ENCODE measurements around the gene OR8D1.

OR8D1 gene

GRCh38 chr11:124297921-124298320 lies 15.8 kb downstream of the OR8D1 start:
- peak; percentile 6 to 85 for DNase-seq (ENCODE audit: low read depth in 2 of 2)
- H3K4me3 ChIP-seq (replicated peaks in 1 of 2; ENCODE audit: low read depth in 2 of 2, low read length in 2 of 2): no peak overlapping the region
- TF ChIP-seq, protein P1, sequence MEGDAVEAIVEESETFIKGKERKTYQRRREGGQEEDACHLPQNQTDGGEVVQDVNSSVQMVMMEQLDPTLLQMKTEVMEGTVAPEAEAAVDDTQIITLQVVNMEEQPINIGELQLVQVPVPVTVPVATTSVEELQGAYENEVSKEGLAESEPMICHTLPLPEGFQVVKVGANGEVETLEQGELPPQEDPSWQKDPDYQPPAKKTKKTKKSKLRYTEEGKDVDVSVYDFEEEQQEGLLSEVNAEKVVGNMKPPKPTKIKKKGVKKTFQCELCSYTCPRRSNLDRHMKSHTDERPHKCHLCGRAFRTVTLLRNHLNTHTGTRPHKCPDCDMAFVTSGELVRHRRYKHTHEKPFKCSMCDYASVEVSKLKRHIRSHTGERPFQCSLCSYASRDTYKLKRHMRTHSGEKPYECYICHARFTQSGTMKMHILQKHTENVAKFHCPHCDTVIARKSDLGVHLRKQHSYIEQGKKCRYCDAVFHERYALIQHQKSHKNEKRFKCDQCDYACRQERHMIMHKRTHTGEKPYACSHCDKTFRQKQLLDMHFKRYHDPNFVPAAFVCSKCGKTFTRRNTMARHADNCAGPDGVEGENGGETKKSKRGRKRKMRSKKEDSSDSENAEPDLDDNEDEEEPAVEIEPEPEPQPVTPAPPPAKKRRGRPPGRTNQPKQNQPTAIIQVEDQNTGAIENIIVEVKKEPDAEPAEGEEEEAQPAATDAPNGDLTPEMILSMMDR (IDR thresholded peaks at IDR 0.05; ENCODE audit: low read depth, low read length): no peak

GRCh38 chr11:124296016-124296415 lies 17.7 kb downstream of the OR8D1 start:
- H3K4me3 ChIP-seq (replicated peaks in 1 of 2; ENCODE audit: low read depth in 2 of 2, low read length in 2 of 2): no peak overlapping the region
- DNase-seq (ENCODE audit: low read depth in 2 of 2): no peak
- TF ChIP-seq, protein P1 (IDR thresholded peaks at IDR 0.05; ENCODE audit: low read depth, low read length): no peak

- TF ChIP-seq, protein P1 (IDR thresholded peaks at IDR 0.05; ENCODE audit: low read depth, low read length): no peak
- H3K4me3 ChIP-seq (replicated peaks in 1 of 2; ENCODE audit: low read depth in 2 of 2, low read length in 2 of 2): no peak overlapping the region
- DNase-seq (ENCODE audit: low read depth in 2 of 2): no peak
Observed at GRCh38 chr11:124294687-124295086, 19.1 kb downstream of the OR8D1 start.

DNA sequence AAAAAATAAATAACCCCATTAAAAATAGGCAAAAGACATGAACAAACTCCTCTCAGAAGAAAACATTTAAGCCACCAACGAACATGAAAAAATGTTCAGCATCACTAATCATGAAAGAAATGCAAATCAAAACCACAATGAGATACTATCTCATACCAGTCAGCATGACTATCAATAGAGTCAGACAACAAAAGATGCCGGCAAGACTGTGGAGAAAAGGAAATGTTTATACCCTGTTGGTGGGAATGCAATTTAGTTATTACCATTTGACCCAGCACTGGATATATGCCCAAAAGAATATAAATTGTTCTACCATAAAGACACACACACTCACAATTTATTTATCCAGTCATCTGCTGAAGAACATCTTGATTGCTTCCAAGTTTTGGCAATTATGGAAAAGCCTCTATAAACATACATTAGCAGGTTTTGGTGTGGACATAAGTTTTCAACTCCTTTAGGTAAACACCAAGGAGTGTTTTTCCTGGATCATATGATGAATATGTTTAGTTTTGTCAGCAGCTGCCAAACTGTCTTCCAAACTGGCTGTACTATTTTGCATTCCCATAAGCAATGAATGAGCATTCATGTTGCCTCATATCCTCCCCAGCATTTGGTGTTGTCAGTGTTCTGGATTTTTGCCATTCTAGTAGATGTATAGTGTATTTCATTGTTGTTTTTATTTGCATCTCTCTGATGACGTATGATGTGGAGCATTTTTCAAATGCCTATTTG lies 28.0 kb downstream of the OR8D1 start:
- TF ChIP-seq, protein P1 (IDR thresholded peaks at IDR 0.05; ENCODE audit: low read depth, low read length): no peak
- H3K4me3 ChIP-seq (replicated peaks in 1 of 2; ENCODE audit: low read depth in 2 of 2, low read length in 2 of 2): no peak overlapping the region
- DNase-seq (ENCODE audit: low read depth in 2 of 2): peak; percentile 75 to 98

DNA sequence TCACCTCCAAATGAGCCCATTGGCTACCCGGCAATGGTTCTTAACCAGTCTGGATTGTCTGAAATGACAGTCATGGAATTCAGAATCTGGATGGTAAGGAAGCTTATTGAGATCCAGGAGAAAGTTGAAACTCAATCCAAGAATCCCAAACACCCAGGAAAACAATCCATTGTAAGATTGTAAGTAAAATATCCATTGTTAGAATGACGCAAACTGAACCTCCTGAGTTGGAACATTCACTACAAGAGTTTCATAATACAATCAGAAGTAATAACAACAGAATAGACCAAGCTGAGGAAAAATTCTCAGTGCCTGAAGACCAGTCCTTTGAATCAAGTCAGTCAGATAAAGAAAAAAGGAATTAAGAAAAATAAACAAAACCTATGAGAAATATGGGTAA lies 35.5 kb downstream of the OR8D1 start:
- DNase-seq (ENCODE audit: low read depth in 2 of 2): peak; percentile 15 to 85
- no peak overlapping the region for H3K4me3 ChIP-seq (replicated peaks in 1 of 2; ENCODE audit: low read depth in 2 of 2, low read length in 2 of 2)
- TF ChIP-seq, protein P1 (IDR thresholded peaks at IDR 0.05; ENCODE audit: low read depth, low read length): no peak

DNA sequence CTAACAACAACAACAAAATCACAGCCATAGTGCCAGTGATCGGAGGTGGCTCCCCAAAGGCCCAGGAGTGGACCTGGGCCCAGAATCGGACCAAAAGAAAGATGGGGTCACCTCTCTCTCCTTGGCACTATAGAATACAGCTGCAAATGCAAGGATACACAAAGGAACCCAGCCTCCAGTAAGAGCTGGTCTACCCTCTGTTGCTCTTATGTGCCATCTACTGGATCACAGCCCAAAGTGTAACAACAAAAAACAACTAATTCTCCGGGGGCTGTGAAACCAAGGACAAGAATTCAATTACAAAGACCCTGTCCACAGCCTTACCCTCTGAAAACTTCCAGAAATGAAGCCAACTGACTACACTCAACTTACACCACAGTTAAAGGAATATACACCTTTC lies 35.9 kb downstream of the OR8D1 start:
- H3K4me3 ChIP-seq (replicated peaks in 1 of 2; ENCODE audit: low read depth in 2 of 2, low read length in 2 of 2): no peak overlapping the region
- TF ChIP-seq, protein P1 (IDR thresholded peaks at IDR 0.05; ENCODE audit: low read depth, low read length): peak; percentile 7
- DNase-seq (ENCODE audit: low read depth in 2 of 2): no peak

DNA sequence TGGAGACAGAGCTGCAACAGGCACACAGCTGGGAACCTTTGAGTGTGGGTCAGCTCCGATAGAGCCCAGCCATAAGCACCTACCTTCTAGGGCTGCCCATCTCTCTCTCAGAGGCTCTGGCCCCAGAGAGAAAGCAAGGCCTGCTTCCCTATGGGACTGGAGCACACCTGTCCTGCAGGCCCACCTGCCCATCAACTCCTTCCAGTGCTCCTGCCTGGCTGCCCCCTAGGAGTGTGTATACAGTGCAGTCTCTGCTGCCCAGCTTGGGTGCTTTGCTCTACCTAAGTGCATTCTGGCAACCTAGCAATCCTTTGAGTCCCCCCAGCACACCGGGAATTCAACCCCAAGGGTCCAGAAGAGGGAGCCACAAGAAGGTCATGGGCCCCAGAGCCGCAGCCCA lies 36.5 kb downstream of the OR8D1 start:
- TF ChIP-seq, protein P1 (IDR thresholded peaks at IDR 0.05; ENCODE audit: low read depth, low read length): no peak
- no peak overlapping the region for H3K4me3 ChIP-seq (replicated peaks in 1 of 2; ENCODE audit: low read depth in 2 of 2, low read length in 2 of 2)
- DNase-seq (ENCODE audit: low read depth in 2 of 2): no peak
